OCI-LY3 (cell line): Measurements from ENCODE around the gene DNAJA2.

Experiments
- CTCF ChIP-seq: fragments of 200-600, 300-600 bp; sonication (generic); IDR thresholded peaks from 2 replicates; pipeline ENCODE4 v1.5.1; 2014; ENCODE audit warnings: antibody characterized with exemption, low read length, low read depth
- EZH2phosphoT487 ChIP-seq: fragments of 200-600 bp; shearing (Covaris generic); IDR thresholded peaks from 2 replicates; pipeline ENCODE4 v1.6.1; 2018; ENCODE audit warnings: antibody characterized with exemption, mixed run types, low read depth

DNA sequence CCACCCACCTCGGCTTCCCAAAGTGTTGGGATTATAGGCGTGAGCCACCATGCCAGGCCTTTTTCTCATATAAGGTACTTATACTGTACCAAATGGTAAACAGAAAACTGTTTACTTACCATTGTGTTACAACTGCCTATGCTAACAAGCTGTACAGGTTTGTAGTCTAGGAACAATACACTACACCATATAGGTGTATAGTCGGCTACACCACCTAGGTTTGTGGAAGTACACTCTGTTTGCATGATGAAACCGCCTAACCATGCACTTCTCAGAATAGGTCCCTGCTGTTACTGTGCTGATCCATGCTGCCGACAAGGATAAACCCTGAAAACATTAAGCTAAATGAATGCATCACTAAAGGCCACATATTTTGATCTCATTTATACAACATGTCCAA lies 18.9 kb downstream of the DNAJA2 start:
- TF ChIP-seq CTCF (no peak), EZH2phosphoT487 (no peak)
